Testis (tissue), 2 donors: ENCODE measurements around the gene MCM3AP.

Source experiments
- CTCF ChIP-seq, 3 experiments: fragments of 450-650 bp in 2 of 3; fragments of 200-600 bp in 1 of 3; sonication (generic) in 1 of 3; IDR thresholded peaks; one replicate each; pipeline ENCODE4 v1.5.1; 2016 to 2019; ENCODE audit warnings: antibody characterized with exemption in 3 of 3, mild to moderate bottlenecking in 2 of 3, moderate library complexity in 1 of 3
- POLR2A ChIP-seq: fragments of 450-650 bp; IDR thresholded peaks from one replicate; pipeline ENCODE4 v1.6.1; 2017; ENCODE audit warnings: antibody characterized with exemption, mild to moderate bottlenecking, moderate library complexity

- TF ChIP-seq CTCF (IDR thresholded peaks at IDR 0.05) (no peak), POLR2A (no peak)
These were observed 1.2 kb downstream of the MCM3AP start for GRCh38 chr21:46284077-46284644.
